Choroid plexus epithelial cell (primary cell): ENCODE measurements around the gene GNG2.
A peak's percentile ranks its signal among the peaks of the same experiment; 100 is the strongest.

Source experiments
- DNase-seq: peaks from one replicate; pipeline ENCODE4 v3.0.0-alpha.2; 2010; ENCODE audit warnings: low read depth
- H3K4me3 ChIP-seq: 2 replicates; pipeline ENCODE4 v1.5.1; 2011; ENCODE audit warnings: low read depth, mild to moderate bottlenecking, control low read depth, low read length, moderate library complexity
- CTCF ChIP-seq: conservative IDR thresholded peaks from 2 replicates; pipeline ENCODE4 v1.5.1; 2011; ENCODE audit warnings: low read depth, mild to moderate bottlenecking, control low read depth, inconsistent platforms, low read length, moderate library complexity

Gene GNG2

GRCh38 chr14:51931308-51931707 lies 70.9 kb downstream of the GNG2 start:
- no peak for TF ChIP-seq CTCF
- no peak for DNase-seq
- no peak overlapping the region for H3K4me3 ChIP-seq

DNA sequence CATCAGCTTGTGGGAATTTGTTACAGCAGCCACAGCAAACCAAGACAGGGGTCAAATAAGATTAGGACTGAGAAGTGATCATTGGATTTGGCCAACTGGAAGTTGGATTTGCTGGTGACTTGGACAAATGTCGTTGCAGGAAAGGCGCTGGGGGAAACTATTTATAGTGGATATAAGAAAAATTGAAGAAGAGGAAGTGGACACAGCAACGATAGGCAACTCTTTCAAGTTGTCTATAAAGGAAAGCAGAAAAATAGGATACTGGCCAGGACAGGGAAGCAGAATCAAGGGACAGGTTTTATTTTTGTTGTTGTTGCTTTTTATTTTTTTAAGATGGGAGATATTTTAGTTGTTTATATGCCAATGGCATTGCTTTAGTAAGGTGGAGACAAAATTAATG lies 72.8 kb downstream of the GNG2 start:
- no peak for TF ChIP-seq CTCF
- no peak overlapping the region for H3K4me3 ChIP-seq
- DNase-seq = no peak

DNA sequence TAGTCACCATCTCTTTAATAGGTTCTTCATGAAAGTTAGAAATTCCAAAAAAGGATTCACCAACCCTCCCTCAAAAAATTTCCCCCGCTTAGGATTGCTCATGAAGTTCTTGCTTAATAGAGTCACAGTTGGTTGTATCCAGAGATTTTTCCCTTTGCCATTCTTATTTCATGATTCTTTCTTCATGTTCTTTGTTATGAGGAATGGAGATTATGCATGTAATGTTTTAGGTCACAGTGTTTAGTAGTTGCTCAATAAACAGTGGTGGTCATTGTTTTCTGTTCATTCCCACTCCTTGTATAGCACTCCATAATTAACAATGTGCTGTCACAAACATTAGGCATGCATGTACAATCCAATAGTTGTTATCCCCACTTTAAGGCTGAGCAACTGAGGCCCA lies 77.7 kb downstream of the GNG2 start:
- DNase-seq = peak; percentile 57
- no peak overlapping the region for H3K4me3 ChIP-seq
- no peak for TF ChIP-seq CTCF

DNA sequence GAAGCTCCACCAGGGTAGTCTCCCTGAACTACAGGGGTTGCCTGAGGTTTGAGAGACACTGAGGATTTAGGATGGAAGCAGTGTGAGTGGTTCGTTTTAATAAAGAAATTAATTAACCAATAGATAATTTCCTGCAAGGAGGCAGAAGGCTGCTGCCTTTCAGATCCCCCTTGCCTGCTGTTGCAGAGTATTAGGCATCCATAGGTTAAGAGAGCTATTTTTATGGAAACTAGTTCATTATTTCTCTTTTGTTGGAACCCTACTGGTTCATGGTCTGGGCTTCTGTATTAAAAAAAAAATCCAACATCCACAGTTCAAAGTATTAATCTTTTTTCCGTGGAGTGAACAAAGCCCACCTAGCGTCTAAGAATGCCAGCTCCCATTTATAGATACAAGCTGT lies 78.4 kb downstream of the GNG2 start:
- DNase-seq = no peak
- no peak overlapping the region for H3K4me3 ChIP-seq
- no peak for TF ChIP-seq CTCF

GRCh38 chr14:51939226-51939625 lies 78.8 kb downstream of the GNG2 start:
- DNase-seq = no peak
- TF ChIP-seq CTCF = no peak
- no peak overlapping the region for H3K4me3 ChIP-seq

- DNase-seq = peak; percentile 37
- no peak for TF ChIP-seq CTCF
- no peak overlapping the region for H3K4me3 ChIP-seq
Observed at GRCh38 chr14:51939755-51940301, 79.4 kb downstream of the GNG2 start.

- no peak for DNase-seq
- TF ChIP-seq CTCF = no peak
Observed at GRCh38 chr14:51942971-51943370, 82.6 kb downstream of the GNG2 start.

More at GRCh38 chr14:51942971-51943370, 82.6 kb downstream of the GNG2 start:
- no peak overlapping the region for H3K4me3 ChIP-seq
